ENCODE measurements around the gene PPA2.
A peak's percentile ranks its signal among the peaks of the same experiment; 100 is the strongest.

PPA2 gene

GRCh38 chr4:105455998-105456397, 17.9 kb downstream of the PPA2 start:
- H3K36me3 Mint-ChIP-seq (ENCODE audit: low read depth): peaks cover 49% of the 10 kb centered on the region
- H3K27me3 Mint-ChIP-seq (ENCODE audit: low read depth): no peaks in the 10 kb centered on the region
- H3K4me3 Mint-ChIP-seq: no peak overlapping the region
- peaks cover 4% of the 10 kb centered on the region for H3K4me1 Mint-ChIP-seq
- H3K9me3 Mint-ChIP-seq: no peaks in the 10 kb centered on the region
- TF ChIP-seq CTCF (IDR thresholded peaks at IDR 0.05; ENCODE audit: unreplicated experiment in 3 of 3): no peak
- no peak overlapping the region for H3K27ac Mint-ChIP-seq

- H3K4me1 Mint-ChIP-seq: peaks cover 4% of the 10 kb centered on the region
- no peak overlapping the region for H3K4me3 Mint-ChIP-seq
- H3K27me3 Mint-ChIP-seq (ENCODE audit: low read depth): no peaks in the 10 kb centered on the region
- H3K36me3 Mint-ChIP-seq (ENCODE audit: low read depth): peaks cover 52% of the 10 kb centered on the region
- no peaks in the 10 kb centered on the region for H3K9me3 Mint-ChIP-seq
- H3K27ac Mint-ChIP-seq: no peak overlapping the region
- no peak for TF ChIP-seq CTCF (IDR thresholded peaks at IDR 0.05; ENCODE audit: unreplicated experiment in 3 of 3)
These were observed 18.7 kb downstream of the PPA2 start for GRCh38 chr4:105455182-105455581.

DNA sequence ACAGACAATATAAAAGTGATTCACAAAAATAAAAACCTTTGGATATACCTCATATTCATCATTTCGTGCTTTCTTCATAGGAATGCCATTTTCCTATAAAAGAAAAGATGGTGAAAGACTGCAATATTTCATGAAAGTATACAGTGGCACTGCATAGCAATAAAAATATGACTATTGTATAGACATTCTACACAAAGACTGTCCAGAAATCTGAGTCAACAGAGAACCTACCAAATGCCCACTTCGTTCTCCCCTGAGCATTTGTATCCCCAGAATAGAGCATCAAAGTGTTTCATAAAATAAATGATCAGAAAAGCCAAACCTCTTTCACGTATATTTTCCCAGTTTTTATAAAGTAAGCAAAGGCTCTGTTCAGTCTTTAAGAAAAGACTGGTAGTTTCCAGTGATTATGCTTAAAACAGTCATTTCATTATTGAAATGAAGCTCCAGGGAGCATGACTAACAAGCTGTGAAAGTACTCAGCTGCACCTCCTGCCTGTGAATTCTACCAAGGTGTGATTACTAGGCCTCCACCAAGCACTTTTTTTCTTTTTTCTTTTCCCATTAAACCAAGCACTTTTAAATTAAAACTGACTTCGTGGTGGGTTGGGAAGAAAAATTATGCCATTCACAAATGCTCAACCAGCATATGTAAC, 20.2 kb downstream of the PPA2 start:
- Mint-ChIP-seq H3K27ac (no peak overlapping the region), H3K4me1 (peaks cover 4% of the 10 kb centered on the region), H3K4me3 (no peak overlapping the region), H3K9me3 (no peaks in the 10 kb centered on the region), H3K36me3 (ENCODE audit: low read depth) (peaks cover 53% of the 10 kb centered on the region), H3K27me3 (ENCODE audit: low read depth) (no peaks in the 10 kb centered on the region)
- TF ChIP-seq CTCF (IDR thresholded peaks at IDR 0.05; ENCODE audit: unreplicated experiment in 3 of 3): no peak

DNA sequence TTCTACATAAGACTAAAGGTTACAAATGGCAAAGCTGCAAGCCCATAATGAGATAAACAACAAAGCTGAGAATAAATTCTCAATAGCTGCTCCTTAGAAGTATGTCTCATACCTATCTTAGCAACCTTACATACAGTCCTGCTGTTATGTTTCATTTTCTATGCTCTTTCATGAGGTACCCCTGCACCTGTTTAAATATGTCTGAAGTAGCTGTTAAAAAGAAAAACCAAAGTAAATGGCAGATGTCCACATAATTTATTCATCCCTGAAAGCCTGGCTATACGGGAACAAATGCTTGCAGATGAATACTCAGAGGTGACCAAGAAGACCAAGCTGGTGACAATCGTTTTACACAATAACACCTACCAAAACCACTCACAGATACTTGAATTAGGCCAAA, 22.5 kb downstream of the PPA2 start:
- Mint-ChIP-seq H3K36me3 (ENCODE audit: low read depth) (peaks cover 58% of the 10 kb centered on the region), H3K27ac (peak overlapping the region in 1 of 3 experiments; percentile 12), H3K9me3 (no peaks in the 10 kb centered on the region), H3K4me1 (peaks cover 4% of the 10 kb centered on the region), H3K4me3 (no peak overlapping the region), H3K27me3 (ENCODE audit: low read depth) (no peaks in the 10 kb centered on the region)
- no peak for TF ChIP-seq CTCF (IDR thresholded peaks at IDR 0.05; ENCODE audit: unreplicated experiment in 3 of 3)

DNA sequence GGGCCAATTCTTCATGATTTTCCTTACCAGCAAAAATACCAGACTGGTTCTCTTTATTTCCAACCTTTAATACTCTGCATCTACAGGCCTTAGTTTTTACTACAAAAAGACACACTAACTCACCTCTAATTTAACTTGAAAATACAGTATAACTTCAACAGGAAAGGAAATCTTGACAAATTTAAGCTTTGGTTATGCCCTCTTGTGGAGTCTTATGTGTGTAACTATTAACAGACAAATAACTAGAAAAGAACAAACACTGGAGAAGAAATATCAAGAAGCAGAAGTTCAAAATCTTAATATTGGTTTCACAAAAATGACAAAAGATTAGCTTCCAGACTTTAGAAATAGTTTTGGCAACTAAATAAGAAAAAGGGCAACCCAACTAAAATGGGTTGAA, 33.0 kb downstream of the PPA2 start:
- peaks cover 48% of the 10 kb centered on the region for H3K36me3 Mint-ChIP-seq (ENCODE audit: low read depth)
- no peak for TF ChIP-seq CTCF (IDR thresholded peaks at IDR 0.05; ENCODE audit: unreplicated experiment in 3 of 3)
- H3K27ac Mint-ChIP-seq: no peak overlapping the region
- peaks cover 16% of the 10 kb centered on the region for H3K9me3 Mint-ChIP-seq
- no peaks in the 10 kb centered on the region for H3K27me3 Mint-ChIP-seq (ENCODE audit: low read depth)
- no peaks in the 10 kb centered on the region for H3K4me1 Mint-ChIP-seq
- H3K4me3 Mint-ChIP-seq: no peak overlapping the region

GRCh38 chr4:105437637-105438036, 36.2 kb downstream of the PPA2 start:
- Mint-ChIP-seq H3K4me1 (no peaks in the 10 kb centered on the region), H3K9me3 (peaks cover 23% of the 10 kb centered on the region), H3K4me3 (no peak overlapping the region), H3K36me3 (ENCODE audit: low read depth) (peaks cover 75% of the 10 kb centered on the region), H3K27me3 (ENCODE audit: low read depth) (no peaks in the 10 kb centered on the region), H3K27ac (no peak overlapping the region)
- no peak for TF ChIP-seq CTCF (IDR thresholded peaks at IDR 0.05; ENCODE audit: unreplicated experiment in 3 of 3)
